Fibroblast of the aortic adventitia (primary cell): Measurements from ENCODE around the gene NME1. TPM values are rescaled to one million over a fixed set of nuclear protein-coding genes. Genes with fewer than 3 reads are reported as not detected.

Experiments used
- DNase-seq: peaks from one replicate; pipeline ENCODE4 v3.0.0-alpha.2; 2010; ENCODE audit warnings: low read depth
- H3K4me3 ChIP-seq: 2 replicates; pipeline ENCODE4 v1.5.1; 2011; ENCODE audit warnings: low read depth, mild to moderate bottlenecking, control low read depth, low read length, moderate library complexity
- CTCF ChIP-seq: IDR thresholded peaks from 2 replicates; pipeline ENCODE4 v1.5.1; 2011; ENCODE audit warnings: mild to moderate bottlenecking, low read length, control low read depth, inconsistent platforms; ENCODE audit not compliant: insufficient read depth
- total RNA-seq: library from RNA; depleted of rRNA; stranded (reverse); fragments of >200 nt; gene quantifications from 2 replicates; pipeline ENCODE4 v1.2.3, GENCODE V29; 2012; ENCODE audit warnings: low replicate concordance

NME1 gene
- total RNA-seq, 1 donor: 138 TPM

- peak; percentile 19 for DNase-seq
- TF ChIP-seq CTCF: no peak
Measured at GRCh38 chr17:51132964-51133319, 20.4 kb upstream of the NME1 start.

DNA sequence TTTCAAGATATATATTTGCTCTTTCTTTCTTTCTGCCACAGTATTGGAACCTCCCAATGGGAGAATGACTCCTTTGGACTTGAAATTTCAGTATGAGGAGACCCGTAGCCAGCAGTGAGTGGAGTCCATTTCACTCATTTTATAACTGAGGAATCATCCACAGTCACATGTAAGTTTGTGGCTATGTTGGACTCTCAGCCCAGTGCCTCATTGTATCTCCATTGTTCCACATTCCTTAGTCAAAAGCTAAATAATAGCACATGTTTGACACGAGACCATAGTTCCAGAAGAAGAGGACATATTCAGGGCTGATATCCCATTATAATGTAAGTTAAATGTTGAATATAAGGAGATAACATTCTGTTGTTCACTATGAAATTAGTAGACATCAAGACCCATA is 20.0 kb upstream of the NME1 start:
- peak; percentile 37 for DNase-seq
- no peak overlapping the region for H3K4me3 ChIP-seq
- TF ChIP-seq CTCF: no peak

More at GRCh38 chr17:51132964-51133319, 20.4 kb upstream of the NME1 start:
- H3K4me3 ChIP-seq: no peak overlapping the region

GRCh38 chr17:51135956-51136355 is 17.4 kb upstream of the NME1 start:
- no peak for DNase-seq
- no peak for TF ChIP-seq CTCF
- no peak overlapping the region for H3K4me3 ChIP-seq

DNA sequence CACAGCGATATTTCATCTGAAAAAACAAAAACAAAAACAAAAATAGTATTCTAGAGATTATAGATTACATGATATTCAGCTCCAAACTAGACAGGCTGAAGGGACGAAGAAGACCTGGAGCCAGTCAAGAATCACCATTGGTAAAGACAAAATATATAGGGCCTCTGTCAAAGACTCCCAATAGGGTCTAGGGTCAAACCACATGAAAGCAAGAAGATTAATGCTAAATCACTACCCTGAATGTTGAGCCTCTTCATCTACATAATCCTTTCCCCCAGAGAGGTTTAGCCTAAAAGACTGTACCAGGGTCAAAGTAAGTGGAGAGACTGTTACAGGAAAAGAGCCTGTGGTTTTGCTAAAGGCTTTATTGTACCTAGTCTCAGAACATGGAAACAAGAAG is 10.8 kb upstream of the NME1 start:
- no peak for DNase-seq
- TF ChIP-seq CTCF: no peak
- no peak overlapping the region for H3K4me3 ChIP-seq

DNA sequence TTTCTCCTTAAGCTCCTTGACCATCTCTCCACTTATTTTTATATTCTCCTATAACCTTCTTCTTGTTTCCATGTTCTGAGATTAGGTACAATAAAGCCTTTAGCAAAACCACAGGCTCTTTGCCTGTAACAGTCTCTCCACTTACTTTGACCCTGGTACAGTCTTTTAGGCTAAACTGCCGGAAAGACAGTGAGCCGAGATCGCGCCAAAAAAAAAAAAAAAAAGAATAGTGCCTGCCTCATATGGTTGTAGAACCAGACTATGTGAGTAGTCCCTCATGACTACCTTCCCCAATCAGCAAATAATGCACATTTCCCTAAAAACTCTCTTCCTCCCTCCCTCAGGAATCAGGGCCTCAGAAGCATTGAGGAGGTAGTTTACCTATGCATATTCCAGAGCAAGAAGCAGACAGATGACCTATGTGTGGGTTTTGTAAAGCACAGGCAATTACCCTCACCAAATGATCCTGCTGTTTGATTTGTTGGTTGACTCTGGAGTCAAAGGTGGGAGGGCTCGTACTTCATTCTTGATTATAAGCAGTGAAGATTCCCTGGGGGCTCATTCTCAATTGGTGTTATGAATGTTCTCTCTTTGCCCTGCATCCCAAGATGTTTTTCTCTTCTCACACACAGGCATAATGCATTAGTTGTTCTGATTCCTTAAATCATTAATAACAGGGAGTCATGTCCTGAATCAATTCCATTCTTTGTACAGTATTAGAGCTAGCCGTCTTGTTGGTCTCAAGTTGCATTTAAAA is 8.9 kb upstream of the NME1 start:
- TF ChIP-seq CTCF: no peak
- no peak for DNase-seq
- H3K4me3 ChIP-seq: no peak overlapping the region

- DNase-seq: peak; percentile 42
- TF ChIP-seq CTCF: no peak
Measured at GRCh38 chr17:51147650-51148049, 5.7 kb upstream of the NME1 start.

GRCh38 chr17:51149163-51149562 is 4.2 kb upstream of the NME1 start:
- TF ChIP-seq CTCF: no peak
- DNase-seq: no peak
- H3K4me3 ChIP-seq: no peak overlapping the region

More at GRCh38 chr17:51147650-51148049, 5.7 kb upstream of the NME1 start:
- H3K4me3 ChIP-seq: no peak overlapping the region
